GM21515 (cell line): Measurements from ENCODE around the gene ITPRIPL1.
"Not testable (repeated sequence)": the region's sequence is repeated elsewhere in the genome, so short reads cannot be mapped to it uniquely, and the experiment has no call there.

ENCODE experiments used
- ATAC-seq: cut with Tn5 transposase; IDR thresholded peaks from one replicate; pipeline ENCODE4 v1.9.1; 2021; ENCODE audit not compliant: unreplicated experiment

The ITPRIPL1 gene, protein sequence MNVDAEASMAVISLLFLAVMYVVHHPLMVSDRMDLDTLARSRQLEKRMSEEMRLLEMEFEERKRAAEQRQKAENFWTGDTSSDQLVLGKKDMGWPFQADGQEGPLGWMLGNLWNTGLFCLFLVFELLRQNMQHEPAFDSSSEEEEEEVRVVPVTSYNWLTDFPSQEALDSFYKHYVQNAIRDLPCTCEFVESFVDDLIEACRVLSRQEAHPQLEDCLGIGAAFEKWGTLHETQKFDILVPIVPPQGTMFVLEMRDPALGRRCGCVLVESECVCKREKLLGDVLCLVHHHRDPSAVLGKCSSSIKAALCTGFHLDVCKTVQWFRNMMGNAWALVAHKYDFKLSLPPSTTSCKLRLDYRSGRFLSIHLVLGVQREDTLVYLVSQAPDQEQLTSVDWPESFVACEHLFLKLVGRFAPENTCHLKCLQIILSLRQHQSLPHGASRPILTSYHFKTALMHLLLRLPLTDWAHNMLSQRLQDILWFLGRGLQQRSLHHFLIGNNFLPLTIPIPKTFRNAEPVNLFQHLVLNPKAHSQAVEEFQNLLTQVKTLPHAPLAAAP

DNA sequence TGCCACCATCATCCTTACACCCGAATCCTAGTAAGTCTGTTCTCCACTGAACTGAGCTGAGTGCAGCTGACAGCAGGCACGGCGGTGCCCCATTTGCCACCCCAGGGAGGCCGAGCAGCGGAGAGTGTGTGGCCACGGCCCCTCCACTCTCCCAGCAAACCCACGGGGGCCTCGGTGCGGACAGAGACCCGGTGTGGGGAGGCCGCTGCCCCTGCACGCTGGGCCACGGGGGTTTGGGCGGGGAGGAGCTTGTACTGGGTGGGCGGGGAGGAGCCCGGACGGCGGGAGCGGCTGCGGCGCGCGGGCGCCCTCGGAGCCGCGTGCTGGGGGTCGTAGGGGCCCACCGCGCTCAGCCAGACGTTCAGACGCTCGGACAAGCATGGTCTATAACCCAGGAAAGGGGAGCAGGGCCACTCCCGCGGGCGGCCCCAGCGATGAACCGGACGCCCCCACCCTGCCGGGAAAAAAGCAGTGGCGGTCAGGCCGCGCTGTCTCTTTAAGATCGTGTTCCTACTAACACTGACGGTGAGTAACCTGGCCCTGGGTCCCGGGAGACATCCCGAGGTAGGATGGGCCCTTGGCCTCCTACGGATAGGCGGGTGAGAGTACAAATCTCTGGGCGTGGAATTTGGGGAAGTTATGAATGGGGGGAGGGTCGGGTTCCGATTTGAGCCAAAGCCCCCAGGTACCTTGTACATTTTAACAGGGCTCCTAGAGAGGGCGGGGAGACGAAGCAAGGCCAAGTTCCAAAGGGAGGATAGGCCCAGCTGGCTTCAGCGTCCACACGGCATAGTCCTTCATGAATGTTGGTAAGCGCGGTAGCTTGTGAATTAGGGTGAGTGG, at the start of gene ITPRIPL1:
Gene ITPRIPL1 (plus strand): TSS at position 277 of the 843 bp plus-strand sequence. CDS start 523 bp downstream, at position 800.
- no peak for ATAC-seq

DNA sequence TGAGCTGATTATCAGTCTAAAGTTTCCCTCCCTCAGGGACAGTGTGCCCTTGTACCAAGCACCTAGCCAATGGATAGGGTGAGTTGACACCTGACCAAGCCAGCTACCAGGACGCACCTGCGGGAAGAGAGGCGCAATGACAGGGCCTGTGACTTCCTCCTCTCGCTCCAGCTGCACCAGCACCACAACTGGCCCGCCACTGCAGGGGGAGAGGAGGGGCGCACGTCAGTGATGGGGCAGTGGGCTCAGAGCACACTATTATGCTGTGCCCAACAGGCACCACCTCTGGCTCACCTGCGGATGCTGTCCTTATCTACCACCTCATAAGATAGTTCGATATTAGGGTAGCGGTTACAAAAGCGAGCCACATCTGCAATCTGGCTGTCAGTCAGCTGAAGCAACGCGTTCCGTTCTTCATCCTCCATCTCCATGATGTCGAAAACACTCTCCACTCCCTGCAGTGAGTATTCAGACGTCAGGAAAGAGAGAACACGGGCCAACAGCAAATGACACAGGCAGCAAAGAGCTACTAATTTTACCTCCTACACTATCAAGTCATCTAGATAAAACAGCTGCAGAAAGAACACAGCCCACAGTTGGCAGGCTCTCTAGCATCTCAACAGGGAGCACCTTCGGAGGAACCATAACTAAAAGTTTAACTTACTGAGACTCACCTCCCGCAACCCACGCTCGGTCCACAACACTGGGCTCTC, 48.2 kb upstream of the ITPRIPL1 start:
- no peak for ATAC-seq

DNA sequence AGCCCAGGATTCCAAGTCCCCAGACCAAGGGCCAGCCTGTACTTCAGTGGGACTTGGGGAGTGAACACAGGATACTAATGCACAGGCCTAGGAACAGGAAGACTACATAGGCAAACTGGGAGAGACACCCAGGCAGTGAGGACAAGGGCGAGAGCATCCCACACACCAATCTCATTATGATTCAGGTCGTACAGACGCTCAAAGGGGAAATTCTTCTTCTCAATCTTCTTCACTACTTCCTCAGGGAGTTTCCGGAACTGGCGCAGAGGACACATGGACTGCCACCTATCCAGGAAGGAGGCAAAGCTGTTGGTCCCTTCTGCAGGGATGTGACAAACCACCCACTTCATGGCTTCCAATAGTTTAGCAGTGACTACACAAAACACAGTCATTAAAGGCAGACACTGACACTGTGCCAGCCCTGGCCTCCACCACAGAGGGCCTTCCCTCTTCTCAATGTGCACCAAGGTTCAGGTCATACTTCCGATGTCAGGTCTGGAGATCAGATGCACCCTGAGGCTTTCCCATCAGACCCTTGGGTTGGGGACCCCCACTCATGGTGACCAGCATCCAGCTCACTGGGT, 37.8 kb upstream of the ITPRIPL1 start:
- no peak for ATAC-seq

DNA sequence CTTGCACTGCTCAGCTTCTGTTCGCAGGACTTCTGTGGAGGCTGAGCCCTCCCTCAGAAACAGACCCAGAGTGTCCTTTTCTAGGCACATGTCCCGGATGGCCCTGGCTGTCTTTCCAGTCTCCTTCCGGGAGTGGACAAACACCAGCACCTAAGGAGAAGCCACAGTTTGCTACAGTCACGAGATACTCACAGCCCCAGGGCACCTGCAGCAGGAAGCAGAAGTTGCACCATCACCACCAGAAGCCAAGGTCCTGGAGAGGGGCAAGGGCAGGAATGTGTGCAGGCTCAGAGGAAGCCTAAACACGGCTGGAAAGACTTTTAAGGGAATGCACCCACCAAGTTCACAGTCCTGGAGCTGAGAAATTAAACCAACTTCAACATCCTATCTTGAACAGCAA, 33.4 kb upstream of the ITPRIPL1 start:
- ATAC-seq = no peak

DNA sequence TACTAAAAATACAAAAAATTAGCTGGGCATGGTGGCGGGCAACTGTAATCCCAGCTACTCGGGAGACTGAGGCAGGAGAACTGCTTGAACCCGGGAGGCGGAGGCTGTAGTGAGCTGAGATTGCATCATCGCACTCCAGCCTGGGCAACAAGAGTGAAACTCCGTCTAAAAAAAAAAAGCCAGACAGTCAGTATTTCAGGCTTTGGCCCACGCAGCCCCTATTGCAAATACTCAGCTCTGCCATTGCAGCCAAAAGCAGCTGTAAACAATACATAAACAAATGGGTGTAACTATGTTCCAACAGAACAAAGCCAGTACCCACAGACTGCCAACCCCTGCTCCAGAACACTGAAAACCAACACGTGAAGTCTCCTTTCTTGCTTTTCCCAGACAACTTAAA, 30.8 kb upstream of the ITPRIPL1 start:
- not testable (repeated sequence) for ATAC-seq

DNA sequence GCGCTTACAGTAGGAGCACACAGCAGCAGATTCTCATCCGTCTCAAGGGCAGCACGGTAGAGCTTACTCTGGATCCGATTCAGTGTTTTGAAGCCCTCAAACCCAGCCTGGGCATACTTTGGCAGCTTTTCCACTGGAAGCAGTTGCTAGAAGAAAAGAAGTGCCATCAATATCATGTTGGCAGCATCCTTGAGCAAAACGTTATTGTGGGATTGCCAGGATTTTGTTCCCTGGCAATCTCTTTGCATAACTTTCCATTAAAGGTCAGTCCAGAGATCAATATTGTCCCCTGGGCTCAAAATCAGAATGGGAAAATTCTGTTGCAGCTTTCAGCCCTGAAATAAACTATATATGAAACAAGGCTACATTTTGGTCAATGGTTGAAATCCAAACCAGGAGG, 28.2 kb upstream of the ITPRIPL1 start:
- no peak for ATAC-seq

DNA sequence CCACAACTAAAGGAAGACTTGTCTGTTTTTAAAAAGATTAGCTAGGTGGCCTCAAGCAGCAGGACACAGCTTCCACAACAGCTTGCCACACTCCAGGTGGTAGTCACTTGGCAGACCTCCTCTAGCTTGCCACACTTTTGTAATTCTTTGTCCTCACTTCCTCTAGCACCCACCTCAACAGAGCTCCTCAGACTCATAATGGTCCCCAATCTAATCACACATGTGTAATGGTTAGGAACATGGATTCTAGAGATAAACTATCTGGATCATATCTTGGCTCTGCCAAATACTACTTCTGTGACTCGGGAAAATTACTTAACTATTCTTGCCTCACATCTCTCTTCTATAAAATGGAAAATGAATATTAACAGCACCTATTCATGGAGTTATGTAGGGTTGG, 23.3 kb upstream of the ITPRIPL1 start:
- ATAC-seq = no peak

DNA sequence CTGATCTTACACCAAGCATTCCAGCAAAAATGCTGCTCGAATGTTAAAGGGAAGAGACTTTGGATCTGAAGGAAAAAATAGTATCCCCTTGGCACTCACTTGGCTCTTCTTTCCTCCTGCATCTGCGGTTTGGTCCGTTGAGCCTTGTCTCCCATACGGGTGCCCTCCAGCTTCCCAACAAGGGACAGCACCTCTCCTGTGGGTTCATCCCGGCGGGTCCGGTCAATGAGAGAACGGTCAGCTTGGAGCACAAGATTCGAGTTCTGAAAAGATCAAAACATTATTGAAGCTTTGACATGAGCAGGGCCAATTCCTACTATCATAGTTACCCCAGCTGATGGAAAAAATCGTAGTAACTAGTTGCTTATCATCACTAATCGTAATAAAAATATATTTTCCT, 20.5 kb upstream of the ITPRIPL1 start:
- ATAC-seq = peak; percentile 2

DNA sequence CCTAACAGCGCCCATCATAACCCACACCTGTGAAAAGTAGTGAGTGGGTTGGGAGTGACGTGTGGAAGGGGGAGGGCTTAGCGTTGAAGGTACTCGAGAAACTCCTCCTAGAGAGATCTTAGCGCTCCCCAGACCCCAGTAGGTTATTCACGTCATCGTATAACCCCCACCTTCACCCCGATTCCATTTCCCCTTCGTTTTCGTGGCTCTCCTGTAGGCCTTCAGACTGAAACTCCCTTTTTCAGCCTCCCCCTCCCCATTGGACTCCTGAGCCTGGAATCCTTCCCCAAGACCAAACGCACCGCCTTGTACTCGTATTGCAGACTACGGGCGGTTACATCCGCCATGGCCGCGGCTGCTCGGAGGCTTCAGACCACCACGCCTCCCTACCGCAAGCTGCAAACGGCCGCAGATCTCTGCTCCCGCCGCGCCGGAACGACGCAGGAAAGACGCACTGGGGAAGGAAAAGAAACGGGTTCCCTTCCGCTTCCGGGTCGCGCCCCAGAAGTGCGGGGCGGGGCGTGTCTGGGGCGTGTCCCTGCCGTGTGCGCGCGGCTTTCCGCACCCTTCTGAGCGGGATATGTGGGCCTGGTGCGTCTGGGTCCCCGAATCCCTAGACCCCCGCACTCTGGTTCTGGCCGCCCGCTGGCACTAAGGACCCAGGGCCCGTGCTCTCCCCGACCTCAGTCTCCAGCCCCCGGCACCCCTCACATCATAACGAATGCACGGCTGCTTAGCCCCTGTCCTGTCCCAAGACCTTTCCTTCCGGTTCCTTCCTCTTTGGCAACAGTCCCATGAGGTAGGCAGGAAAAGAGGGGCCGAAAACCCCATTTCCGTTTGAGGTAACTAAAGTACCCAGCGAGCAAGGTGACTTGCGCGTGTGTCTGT, 19.8 kb upstream of the ITPRIPL1 start, which contains the start of gene SNRNP200:
Gene SNRNP200 (minus strand): TSS at position 456 of the 888 bp plus-strand sequence. CDS start 109 bp downstream, at position 347.
- peak; percentile 89 for ATAC-seq

DNA sequence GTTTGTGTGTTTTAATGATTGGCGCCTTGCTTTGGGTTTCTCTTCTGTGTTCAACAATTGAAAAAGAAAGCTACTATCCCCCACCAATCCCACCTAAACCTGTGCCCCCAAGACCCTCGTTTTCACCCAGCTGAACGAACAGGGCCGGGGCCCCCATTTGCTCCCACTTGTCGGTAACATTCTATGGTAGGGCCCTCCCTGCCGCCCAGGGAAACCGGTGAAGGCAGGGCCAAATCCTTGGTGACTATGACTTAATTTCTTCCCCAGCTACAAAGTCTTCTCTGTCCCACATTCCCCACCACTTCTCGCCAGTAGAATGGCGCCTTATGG, 19.2 kb upstream of the ITPRIPL1 start:
- ATAC-seq = no peak

DNA sequence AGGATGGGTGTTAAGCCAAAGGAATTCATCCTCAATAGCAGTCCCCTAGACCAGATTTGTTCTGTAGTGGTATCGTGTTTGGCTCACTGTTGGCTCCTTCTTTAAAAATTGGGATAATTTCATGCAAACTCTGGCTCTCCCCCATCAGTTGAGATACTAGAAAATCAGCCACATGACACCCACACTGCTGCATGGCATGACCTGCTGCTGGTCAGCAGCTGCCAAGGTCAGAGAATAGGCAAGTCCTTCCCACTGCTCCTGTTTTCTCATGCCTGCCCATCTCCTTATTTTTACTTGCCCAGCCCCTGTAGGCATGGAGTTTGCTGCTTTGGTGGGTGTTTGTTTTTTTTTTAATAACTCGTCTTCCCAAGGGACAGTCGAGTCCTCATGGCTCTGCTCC, 18.7 kb upstream of the ITPRIPL1 start:
- no peak for ATAC-seq

DNA sequence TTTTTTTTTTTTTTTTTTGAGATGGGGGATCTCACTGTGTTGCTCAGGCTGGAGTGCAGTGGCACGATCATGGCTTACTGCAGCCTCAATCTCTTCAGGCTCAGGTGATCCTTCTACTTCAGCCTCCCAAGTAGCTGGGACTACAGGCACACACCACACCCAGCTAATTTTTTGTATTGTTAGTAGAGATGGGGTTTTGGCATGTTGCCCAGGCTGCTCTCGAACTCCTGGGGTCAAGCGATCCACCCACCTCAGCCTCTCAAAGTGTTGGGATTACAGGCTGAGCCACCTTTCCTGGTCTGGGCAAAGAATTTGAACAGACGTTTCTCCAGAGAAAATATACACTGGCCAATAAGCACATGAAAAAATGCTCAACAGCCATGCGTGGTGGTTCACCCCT, 16.9 kb upstream of the ITPRIPL1 start:
- no peak for ATAC-seq

DNA sequence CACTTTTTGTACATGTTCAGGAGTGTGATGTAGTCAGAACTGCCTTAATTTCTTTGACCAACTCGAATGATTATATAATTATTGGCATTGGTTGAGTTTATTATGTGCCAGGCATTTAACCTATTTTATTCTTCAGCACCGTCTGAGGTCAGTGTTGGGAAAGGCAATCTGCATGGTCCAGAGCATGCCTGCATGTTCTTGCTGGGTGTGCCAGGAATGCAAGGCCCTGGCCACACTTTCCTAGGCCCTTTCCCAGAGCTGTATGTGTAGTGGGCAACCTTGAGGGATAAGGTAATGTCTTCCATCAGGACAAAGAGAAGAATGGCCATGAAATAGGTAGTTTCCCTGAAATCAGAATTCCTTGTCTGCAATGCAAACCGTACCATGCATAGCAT, 10.1 kb upstream of the ITPRIPL1 start:
- no peak for ATAC-seq

DNA sequence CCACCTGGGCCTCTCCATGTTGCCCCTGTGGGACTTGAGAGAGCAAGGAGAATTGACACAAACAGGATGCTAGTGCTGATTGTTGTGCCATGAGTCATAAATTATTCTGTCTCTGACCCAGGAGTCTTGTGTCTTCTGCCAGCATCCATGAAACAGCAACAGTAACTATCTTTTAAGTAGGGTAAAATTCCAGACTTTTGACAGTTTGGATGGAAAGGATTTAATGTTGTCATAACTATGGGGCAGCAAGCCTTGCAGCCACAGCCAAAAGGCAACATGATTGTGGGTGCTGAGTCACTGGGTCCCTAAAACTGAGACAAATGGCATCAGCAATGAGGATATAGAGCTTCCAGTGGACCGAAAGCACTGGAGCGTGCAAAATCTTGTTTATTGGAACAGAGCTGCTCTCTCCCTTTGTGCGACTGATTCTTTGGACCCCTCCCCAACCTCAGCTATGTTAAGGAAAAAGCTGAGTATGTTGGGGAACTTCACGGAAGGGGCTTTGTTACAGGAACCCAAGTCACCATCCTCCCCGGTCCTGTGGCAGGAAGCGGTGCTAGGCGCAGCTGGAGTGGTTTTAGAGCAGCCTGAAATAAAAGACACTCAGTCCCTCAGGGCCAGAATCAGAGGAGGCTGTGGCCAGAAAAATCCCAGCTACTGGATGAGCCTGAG, 9.6 kb upstream of the ITPRIPL1 start:
- no peak for ATAC-seq

DNA sequence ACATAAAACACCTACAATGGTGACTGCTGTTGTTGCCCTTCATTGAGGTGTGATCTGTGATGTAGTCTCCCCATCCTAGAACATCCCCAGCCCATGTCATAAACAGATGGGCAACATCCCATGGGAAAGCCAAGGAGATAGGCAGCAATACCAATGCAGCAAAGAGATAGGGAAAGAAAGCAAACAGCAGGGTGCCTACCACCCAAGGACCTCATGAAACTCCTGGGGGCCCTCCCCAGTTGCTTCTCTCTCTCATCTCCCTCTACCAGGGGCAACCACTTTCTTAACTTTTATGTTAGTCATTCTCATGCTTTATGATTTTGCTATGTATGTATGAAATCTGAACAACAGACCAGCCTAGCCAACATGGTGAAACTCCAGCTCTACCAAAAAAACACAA, 8.1 kb upstream of the ITPRIPL1 start:
- no peak for ATAC-seq

DNA sequence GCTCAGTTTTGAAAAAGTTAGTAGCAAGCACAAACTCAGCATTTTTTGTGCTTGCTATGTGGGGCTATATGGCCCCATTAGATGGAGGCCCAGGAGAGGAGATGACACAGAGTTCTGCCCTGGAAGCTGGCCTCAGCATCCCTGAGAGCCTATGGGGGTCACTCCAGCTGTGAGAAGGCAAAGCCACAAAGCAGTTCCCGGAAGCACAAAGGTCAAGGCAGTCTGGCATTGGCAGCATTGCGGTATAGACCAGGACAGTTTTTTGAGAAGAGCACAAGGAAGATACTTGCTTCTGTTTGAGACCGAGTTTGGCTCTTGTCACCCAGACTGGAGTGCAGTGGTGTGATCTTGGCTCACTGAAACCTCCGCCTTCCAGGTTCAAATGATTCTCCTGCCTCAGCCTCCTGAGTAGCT, 7.5 kb upstream of the ITPRIPL1 start:
- ATAC-seq = no peak

DNA sequence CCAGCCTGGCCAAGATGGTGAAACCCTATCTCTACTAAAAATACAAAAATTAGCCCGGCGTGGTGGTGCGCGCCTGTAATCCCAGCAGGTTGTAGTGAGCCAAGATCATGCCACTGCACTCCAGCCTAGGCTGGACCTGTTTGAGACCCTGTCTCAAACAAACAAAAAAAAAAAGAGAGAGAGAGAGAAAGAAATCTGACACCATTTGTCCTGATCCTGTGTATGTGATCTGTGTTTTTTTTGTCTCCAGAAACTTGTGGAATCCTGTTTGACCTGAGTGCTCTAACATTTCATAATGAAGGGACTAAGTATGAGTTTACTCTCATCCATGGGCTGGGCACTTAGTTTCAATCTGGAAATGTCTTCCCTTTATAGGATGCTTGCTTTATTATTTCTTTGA, 6.4 kb upstream of the ITPRIPL1 start:
- ATAC-seq = no peak

DNA sequence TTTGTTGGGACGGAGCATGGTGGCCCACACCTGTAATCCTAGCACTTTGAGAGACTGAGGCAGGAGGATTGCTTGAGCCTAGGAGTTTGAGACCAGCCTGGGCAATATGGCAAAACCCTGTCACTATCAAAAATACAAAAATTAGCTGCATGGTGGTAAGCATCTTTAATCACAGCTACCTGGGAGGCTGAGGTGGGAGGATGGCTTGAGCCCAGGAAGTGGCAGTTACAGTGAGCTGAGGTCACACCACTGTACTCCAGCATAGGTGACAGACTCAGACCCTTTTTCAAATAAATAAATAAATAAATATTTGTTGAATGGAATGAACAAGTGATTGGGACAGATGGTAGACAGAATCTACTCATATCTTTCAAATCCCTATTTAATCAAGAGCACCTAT, 5.7 kb upstream of the ITPRIPL1 start:
- ATAC-seq = no peak

DNA sequence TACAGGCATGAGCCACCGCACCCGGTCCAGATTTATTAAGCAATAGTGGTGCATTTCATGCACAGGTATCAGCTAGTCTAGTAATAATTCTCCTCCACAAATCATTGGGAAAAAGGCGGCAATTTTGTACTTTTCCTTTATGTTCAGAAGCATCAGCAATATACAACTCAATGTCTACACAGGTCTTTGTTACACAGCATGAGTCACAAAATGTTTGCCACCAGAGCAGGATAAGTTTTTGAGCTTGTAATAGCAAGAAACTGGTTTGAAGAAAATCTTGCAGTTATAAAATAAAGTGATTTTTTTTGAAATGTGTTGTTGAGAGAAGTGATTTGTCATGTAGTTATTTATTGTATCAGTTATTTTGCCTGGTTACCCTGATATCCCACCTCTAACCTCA, 4.8 kb upstream of the ITPRIPL1 start:
- no peak for ATAC-seq
